KMS-11 (cell line): ENCODE results near the gene SUPV3L1.

ENCODE experiments used
- H2AFZ ChIP-seq: fragments of 200-600 bp; sonication (generic); 2 replicates; pipeline ENCODE4 v1.6.1; 2016; ENCODE audit warnings: antibody characterized with exemption, mixed run types, low read depth
- H3K27ac ChIP-seq: fragments of 200-600 bp; sonication (generic); 2 replicates; pipeline ENCODE4 v1.6.1; 2016; ENCODE audit warnings: mild to moderate bottlenecking, mixed run types
- H3K27me3 ChIP-seq: fragments of 200-600 bp; sonication (generic); 2 replicates; pipeline ENCODE4 v1.6.1; 2017; ENCODE audit warnings: mild to moderate bottlenecking, low read depth, mixed run types, moderate library complexity; ENCODE audit not compliant: insufficient read depth
- H3K36me3 ChIP-seq: fragments of 200-600 bp; sonication (generic); 2 replicates; pipeline ENCODE4 v1.6.1; 2017; ENCODE audit warnings: mild to moderate bottlenecking, mixed run types; ENCODE audit not compliant: insufficient read depth
- H3K4me1 ChIP-seq: fragments of 200-600 bp; sonication (generic); 2 replicates; pipeline ENCODE4 v1.6.1; 2016; ENCODE audit warnings: mild to moderate bottlenecking, low read depth, mixed run types; ENCODE audit not compliant: poor library complexity, severe bottlenecking
- H3K4me2 ChIP-seq: fragments of 200-600 bp; sonication (generic); 2 replicates; pipeline ENCODE4 v1.7.0; 2016; ENCODE audit warnings: mild to moderate bottlenecking, mixed run types
- H3K4me3 ChIP-seq: fragments of 200-600 bp; sonication (generic); IDR thresholded peaks from 2 replicates; pipeline ENCODE4 v1.6.1; 2017; ENCODE audit warnings: low read depth, low read length, mixed read lengths; ENCODE audit not compliant: insufficient read depth
- H3K79me2 ChIP-seq: fragments of 200-600 bp; sonication (generic); 2 replicates; pipeline ENCODE4 v1.6.1; 2016; ENCODE audit warnings: low read depth, mixed run types; ENCODE audit not compliant: insufficient read depth
- H3K9ac ChIP-seq: fragments of 200-600 bp; sonication (generic); 2 replicates; pipeline ENCODE4 v1.6.1; 2016; ENCODE audit warnings: mild to moderate bottlenecking, mixed run types
- H4K20me1 ChIP-seq: fragments of 200-600 bp; sonication (generic); 2 replicates; pipeline ENCODE4 v1.6.1; 2016; ENCODE audit warnings: mild to moderate bottlenecking, mixed run types; ENCODE audit not compliant: insufficient read depth
- CTCF ChIP-seq: fragments of 200-600 bp; sonication (generic); conservative IDR thresholded peaks from 2 replicates; pipeline ENCODE4 v1.6.1; 2017; ENCODE audit warnings: low read depth, mild to moderate bottlenecking, antibody characterized with exemption, low read length, moderate library complexity, mixed read lengths

Gene SUPV3L1

GRCh38 chr10:69208761-69209160 lies 28.7 kb downstream of the SUPV3L1 start:
- no peak overlapping the region for H3K4me2 ChIP-seq
- H3K27ac ChIP-seq: no peak overlapping the region
- H2AFZ ChIP-seq: no peak overlapping the region
- no peak overlapping the region for H3K4me3 ChIP-seq
- no peak overlapping the region for H3K9ac ChIP-seq
- no peaks in the 10 kb centered on the region for H3K79me2 ChIP-seq
- no peak for TF ChIP-seq CTCF
- H4K20me1 ChIP-seq: no peaks in the 10 kb centered on the region
- H3K27me3 ChIP-seq: no peaks in the 10 kb centered on the region
- H3K36me3 ChIP-seq: no peaks in the 10 kb centered on the region; the same call in 1 of the 2 replicates
- H3K4me1 ChIP-seq: peaks cover 38% of the 10 kb centered on the region

GRCh38 chr10:69209787-69210484 lies 29.9 kb downstream of the SUPV3L1 start:
- no peak overlapping the region for H3K27ac ChIP-seq
- no peaks in the 10 kb centered on the region for H3K79me2 ChIP-seq
- no peaks in the 10 kb centered on the region; the same call in 1 of the 2 replicates for H3K36me3 ChIP-seq
- H2AFZ ChIP-seq: no peak overlapping the region
- no peaks in the 10 kb centered on the region for H3K27me3 ChIP-seq
- H3K4me3 ChIP-seq: no peak overlapping the region
- no peak overlapping the region for H3K4me2 ChIP-seq
- no peaks in the 10 kb centered on the region for H4K20me1 ChIP-seq
- H3K4me1 ChIP-seq: peaks cover 36% of the 10 kb centered on the region
- no peak for TF ChIP-seq CTCF
- no peak overlapping the region for H3K9ac ChIP-seq

GRCh38 chr10:69211104-69211503 lies 31.1 kb downstream of the SUPV3L1 start:
- Histone ChIP-seq H3K27me3 (no peaks in the 10 kb centered on the region), H3K4me2 (no peak overlapping the region), H3K9ac (no peak overlapping the region), H3K27ac (no peak overlapping the region), H3K4me3 (no peak overlapping the region), H2AFZ (no peak overlapping the region), H3K36me3 (no peaks in the 10 kb centered on the region; the same call in 1 of the 2 replicates), H3K79me2 (no peaks in the 10 kb centered on the region), H4K20me1 (no peaks in the 10 kb centered on the region), H3K4me1 (peaks cover 38% of the 10 kb centered on the region)
- TF ChIP-seq CTCF: no peak

GRCh38 chr10:69211524-69211923 lies 31.5 kb downstream of the SUPV3L1 start:
- Histone ChIP-seq H3K79me2 (no peaks in the 10 kb centered on the region), H3K27me3 (no peaks in the 10 kb centered on the region), H3K27ac (no peak overlapping the region), H3K4me3 (no peak overlapping the region), H3K4me2 (no peak overlapping the region), H3K36me3 (no peaks in the 10 kb centered on the region; the same call in 1 of the 2 replicates), H3K4me1 (peaks cover 38% of the 10 kb centered on the region), H3K9ac (no peak overlapping the region), H2AFZ (no peak overlapping the region), H4K20me1 (no peaks in the 10 kb centered on the region)
- TF ChIP-seq CTCF: no peak
